Superior temporal gyrus (tissue), 1 donor: ENCODE measurements around the gene TXNIP.
A peak's percentile ranks its signal among the peaks of the same experiment; 100 is the strongest.

Source experiments
- DNase-seq: peaks from one replicate; pipeline ENCODE4 v3.0.0-alpha.2; 2016; ENCODE audit errors: extremely low spot score

Gene TXNIP

DNA sequence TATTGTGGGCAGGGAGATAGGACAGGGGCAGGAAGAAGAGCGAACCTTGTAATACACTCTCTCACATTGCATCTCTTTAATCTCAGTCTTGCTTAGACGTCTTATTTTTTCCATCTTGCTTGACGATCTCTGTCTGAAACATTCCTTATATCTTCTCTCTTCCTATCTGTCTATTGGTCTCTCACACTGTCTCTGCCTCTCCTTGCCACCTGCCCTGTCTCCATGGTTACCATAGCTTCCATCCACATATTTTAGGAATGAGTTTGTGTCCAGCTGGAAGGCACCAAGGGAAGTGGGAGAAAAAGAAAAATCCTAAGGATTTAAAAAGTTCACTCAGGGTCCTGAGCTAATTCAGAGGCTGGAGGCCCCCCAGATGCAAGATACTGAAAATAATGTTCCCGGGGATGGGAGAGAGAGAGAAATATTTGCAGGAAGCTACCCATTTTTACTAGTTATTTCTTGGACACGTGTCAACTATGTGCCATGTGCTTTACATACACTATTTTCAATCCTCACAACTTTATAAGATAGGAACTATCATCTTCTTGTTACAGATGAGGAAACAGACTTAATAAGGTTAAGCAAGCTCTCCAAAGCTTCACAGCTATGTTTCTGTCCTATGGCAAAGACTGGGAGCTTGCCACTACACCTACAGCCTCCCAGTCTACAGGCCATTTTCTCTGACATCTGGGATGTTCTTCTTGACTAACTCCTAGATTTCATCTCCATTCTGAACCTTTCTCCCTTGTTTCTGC lies 32.9 kb downstream of the TXNIP start:
- peak; percentile 62 for DNase-seq

GRCh38 chr1:145962157-145963102 lies 33.9 kb downstream of the TXNIP start:
- peak; percentile 73 for DNase-seq

DNA sequence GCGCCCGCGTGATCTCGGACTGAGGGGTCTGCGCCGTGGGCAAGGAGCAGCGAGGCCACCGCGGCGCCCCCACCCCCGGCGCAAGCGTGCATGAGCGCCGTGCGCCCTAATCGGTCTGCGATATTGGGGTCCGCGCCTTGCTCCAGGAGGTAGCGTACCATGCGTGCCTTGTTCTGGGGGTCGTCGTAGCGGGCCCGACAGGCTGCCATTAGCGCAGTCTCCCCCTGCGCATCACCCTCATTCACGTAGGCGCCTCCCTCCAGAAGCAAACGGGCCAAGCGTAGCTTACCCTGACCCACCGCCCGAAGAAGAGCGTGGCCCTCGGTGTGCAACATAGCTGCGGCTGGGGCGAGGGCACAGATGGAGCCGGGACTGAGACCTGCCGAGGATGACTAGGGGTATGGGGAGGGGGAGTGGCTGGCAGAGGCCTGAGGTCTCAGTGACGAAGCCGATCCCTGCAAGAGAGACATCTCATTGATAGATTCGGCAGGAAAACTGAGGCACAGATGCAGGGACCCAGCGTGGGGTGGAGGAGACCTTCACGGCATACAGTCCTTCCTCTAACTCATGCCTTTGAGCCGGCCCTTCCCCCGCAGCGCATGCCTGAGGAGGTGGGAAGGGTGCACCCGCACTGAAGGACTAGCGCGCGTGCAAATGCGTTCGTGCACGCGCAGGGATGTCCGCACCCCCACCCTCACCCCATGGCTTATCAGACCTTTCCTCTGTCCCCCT lies 34.8 kb downstream of the TXNIP start:
- peak; percentile 63 for DNase-seq

DNA sequence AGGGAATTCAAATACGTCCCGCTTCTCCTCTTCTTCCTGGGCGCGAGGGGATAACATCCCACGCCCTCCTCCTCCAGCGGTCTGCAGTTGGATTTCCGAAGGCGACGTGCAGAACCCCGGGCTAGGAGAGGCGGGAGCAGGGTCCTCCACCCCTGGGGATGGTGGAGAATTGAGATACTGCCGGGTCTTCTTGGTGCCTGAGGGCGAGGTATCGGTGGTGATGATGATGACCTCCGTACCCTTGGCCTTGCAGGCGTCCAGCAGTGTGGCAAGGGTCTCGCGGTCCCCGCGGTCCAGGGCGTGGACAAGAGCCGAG lies 35.3 kb downstream of the TXNIP start:
- DNase-seq, result no peak

GRCh38 chr1:145960468-145961108 lies 35.8 kb downstream of the TXNIP start:
- peak; percentile 51 for DNase-seq

DNA sequence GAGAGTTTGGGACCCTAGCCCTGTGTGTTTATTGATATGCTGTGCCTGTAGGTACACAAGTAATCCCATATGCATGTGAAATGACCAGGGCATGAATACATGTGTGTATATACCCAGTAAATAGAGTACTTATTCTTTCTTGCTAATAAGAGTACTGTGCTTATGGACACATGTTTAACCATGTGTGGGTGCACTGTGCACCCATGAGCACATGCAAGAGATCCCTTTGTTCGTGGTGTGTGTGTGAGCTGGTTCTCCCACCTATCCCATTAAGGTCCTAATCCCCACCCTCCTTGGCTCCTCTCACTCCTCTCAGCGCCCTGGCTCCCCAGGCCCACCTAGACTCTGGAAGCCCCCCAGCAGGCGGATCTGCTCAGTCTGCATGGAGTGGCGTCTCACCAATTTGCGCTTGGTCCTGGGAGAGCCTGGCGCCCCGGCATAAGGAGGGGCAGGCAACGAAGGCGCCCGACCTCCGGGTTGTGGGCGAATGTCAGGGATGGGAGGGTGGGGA lies 36.4 kb downstream of the TXNIP start:
- peak; percentile 42 for DNase-seq

- DNase-seq, result no peak
These were observed 37.0 kb downstream of the TXNIP start for GRCh38 chr1:145959333-145959732.

DNA sequence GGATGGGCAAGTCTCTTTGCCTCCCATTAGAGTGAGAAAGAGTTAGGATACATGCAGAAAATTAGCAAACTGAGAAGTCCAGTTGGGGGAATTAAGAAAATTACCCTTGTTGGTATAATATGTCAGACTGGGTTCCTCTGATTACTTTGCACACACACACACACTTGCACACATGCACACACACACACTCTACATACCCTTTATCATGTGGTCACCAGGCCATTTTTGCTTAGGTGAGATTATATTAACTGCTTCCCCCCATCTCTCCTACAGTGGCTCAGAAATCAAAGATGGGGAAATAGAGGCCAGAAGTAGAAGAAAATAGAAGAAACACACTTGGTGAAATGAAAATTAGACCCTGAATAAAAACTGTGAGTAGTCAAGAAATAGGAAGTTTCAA lies 37.6 kb downstream of the TXNIP start:
- no peak for DNase-seq

DNA sequence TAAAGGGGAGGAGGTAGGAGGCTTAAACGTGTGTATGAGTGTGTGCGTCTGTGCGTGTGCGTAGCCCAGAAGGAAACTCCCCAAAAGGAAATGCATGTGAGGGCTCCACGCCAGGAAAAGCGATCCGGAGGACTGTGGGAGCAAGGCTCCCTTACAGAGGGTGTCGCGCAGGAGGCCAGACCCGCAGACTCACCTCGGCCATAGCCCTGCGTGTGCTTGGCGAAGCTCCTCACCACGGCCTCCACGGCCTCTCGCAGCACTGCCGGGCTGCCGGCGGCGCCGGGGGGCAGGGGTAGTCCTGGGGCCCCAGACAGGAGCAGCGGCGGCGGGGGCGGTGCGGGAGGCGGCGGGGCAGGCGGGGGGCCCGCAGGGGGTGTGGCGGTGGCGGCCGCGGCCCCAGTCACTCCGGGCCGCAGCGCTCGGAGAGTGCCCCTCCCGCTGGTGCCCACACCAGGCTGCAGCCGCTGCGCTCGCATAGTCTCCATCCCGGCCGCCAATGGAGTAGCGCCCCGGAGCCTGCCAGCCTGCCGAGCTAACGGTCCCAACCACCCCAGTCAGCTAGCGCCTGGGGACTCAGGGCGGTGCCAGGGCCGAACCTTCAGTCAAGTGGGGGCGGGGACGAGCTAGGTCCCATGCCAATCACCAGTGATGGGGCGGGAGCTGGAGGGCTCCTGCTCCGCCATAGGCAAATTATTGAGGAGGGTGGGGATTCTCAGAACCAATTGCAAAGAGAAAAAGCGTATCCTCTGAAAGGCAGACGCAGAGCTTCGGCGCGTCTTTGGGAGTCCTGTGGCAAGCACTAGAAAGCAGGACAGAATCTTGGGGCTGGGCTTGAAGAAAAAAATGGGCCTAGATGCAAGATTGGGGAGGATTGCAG lies 38.7 kb downstream of the TXNIP start, which contains the start of gene LIX1L:
Gene LIX1L (minus strand): TSS at position 575 of the 877 bp plus-strand sequence. CDS start 90 bp downstream, at position 485.
- peak; percentile 99 for DNase-seq

GRCh38 chr1:145956781-145957442 lies 39.5 kb downstream of the TXNIP start:
- DNase-seq, result peak; percentile 62

DNA sequence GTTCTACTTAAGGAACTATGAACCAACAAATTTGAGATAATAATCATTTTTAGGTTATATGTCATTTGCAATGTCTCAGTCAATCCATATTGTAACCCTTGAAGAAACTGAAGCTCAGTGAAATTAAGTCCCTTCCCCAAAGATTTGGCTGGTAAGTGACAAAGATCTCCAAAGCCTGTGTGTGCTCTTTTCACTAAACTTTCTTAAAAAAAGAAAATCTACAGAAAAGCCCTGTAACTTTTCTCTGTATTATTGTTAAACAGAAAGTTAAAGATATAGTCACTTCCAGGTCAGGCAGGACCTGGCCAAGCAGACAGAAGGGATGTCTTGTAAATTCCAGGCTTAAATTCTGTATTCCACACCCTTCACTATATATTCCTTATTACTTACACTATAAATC lies 40.0 kb downstream of the TXNIP start:
- DNase-seq, result no peak

- peak; percentile 29 for DNase-seq
These were observed 40.9 kb downstream of the TXNIP start for GRCh38 chr1:145955436-145955835.

GRCh38 chr1:145953861-145954260 lies 42.5 kb downstream of the TXNIP start:
- DNase-seq, result no peak

DNA sequence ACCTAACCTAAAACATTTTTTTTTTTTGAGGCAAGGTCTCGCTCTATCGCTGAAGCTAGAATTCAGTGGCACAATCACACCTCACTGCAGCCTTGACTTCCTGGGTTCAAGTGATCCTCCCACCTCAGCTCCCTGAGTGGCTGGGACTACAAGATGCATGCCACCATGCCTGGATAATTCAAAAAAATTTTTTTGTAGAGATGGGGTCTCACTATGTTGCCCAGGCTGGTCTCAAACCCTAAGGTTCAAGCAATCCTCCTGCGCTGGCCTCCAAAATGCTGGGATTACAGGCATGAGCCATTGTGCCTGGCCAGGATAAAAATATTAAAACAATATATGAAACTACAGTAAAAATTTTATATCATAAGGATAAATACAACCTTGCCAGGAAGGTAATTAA lies 43.5 kb downstream of the TXNIP start:
- DNase-seq, result no peak

DNA sequence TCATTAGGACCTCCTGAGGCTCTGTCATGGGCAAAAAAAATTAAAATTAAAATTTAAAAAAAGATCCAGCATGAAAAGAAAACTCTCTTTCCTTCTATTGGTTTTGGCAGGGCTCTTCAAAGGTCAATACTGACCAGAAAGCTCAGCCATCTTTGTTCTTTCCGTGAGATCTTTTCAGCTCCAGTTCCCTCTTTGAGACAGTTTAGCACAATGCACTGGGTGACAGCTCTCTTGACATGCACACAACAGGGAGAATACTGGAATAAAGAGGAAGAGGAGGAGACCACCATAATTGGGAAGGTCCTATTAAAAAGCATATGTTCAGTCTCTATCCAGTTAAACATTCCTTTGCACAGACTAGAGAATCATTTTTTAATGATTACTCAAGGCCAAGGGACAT lies 44.9 kb downstream of the TXNIP start:
- no peak for DNase-seq

GRCh38 chr1:145949219-145949618 lies 47.2 kb downstream of the TXNIP start:
- no peak for DNase-seq

- no peak for DNase-seq
These were observed 48.8 kb downstream of the TXNIP start for GRCh38 chr1:145947551-145947950.

DNA sequence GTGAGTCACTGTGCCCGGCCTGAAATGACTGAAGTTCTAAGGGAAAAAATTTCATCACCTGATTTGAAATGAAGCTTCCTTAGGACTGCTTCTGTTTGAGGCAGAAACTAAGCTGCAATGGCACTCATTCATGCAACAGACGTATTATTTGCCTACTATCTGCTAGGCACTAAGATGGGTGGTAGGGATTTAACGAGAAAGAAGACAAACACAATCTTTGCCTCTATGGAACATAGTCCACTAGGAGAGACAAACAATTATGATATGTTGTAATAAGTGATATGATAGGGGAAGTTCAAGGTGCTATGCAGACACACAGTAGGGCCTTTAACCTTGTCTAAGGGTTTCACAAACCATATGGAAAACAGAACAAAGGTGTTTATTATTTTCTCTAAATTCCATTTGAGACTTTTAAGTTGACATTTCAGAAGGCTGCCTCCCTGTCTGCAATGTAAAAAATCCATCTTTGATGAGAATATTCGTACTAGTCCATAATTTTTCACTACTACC lies 49.8 kb downstream of the TXNIP start:
- DNase-seq, result no peak

DNA sequence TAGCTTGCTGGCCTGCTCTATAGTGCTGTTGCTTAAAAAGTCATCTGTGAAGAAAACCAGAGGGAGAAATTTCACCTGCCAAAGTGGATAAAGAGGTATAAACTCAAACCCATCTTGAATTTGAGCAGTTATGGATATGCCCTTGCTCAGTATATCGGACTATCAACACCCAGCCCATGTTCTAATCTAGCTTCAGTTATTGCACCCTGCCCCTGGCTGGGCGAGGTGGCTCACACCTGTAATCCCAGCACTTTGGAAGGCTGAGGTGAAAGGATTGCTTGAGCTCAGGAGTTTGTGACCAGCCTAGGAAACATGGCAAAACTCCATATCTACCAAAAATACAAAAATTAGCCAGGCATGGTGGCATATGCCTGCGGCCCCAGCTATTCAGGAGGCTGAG lies 51.8 kb downstream of the TXNIP start:
- DNase-seq, result no peak

- no peak for DNase-seq
These were observed 53.5 kb downstream of the TXNIP start for GRCh38 chr1:145942871-145943270.
